Germinal center (tissue), 1 donor: ENCODE data around the gene SHISAL1.

Source experiments
- DNase-seq: peaks from one replicate; pipeline ENCODE4 v3.0.0; 2012; ENCODE audit warnings: mixed read lengths, low spot score

Gene SHISAL1

DNA sequence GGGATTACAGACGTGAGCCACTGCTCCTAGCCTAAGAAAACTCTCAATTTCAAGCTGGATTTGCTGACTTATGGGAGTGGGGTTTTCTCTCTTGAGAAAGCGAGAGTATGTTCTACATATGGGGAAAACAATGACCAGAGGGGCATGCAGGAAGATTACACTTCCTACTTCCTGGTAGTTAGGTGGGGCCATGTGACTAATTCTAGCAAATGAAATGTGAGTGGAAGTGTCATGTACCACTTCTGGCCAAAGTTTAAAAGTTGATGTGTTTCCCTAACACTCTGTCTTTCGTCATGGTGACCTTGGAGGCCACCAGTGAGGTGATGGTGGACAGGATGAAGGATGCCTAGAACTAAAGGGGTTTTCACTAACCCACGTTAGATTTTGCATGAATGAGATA, 81.5 kb downstream of the SHISAL1 start:
- no peak for DNase-seq

GRCh38 chr22:44229809-44230208, 82.9 kb downstream of the SHISAL1 start:
- DNase-seq: no peak

DNA sequence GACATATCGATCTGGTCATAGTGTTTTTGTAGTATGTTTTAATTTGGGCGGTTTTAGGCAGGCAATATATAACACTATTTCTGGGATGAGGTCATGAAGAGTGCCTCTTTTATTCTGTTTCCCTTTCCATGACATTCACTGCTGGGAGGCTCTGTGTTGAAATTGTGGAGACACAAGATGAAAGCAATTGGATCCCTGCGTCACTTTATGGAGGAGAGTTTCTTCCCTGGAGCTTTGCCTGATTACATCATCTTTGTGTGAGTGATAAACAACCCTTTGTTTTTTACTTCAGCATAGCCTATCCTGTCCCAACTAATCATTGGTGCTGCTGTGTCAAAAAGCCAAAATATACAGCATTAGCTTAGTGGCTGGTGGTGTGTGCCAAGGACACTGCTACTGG, 83.4 kb downstream of the SHISAL1 start:
- DNase-seq: no peak

GRCh38 chr22:44225812-44226211, 86.9 kb downstream of the SHISAL1 start:
- DNase-seq: no peak

DNA sequence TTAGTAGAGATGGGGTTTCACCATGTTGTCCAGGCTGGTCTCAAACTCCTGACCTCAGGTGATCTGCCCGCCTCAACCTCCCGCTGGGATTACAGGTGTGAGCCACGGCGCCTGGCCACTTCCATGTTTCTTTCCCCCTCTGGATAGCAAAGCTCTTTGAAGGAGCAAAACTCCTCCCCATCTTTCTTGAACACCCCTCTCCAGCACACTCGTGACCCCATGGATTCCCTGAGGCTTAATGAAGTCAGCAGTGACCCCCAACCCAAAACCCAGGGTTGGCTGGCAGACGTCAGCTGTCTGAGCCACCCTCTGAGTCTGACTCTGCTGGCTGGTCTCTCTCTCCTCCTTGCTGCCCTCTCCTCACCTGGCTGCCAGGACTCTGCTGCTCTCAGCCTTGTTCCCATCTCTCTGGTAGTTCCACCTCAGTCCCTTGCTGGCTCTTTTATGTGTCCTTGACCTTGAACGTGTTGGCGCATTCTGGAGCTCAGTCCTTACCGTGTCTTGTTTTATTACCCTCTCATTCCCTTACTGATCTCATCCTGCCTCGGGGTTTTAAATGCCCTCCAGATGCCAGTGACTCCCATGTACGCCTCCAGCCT, 87.6 kb downstream of the SHISAL1 start:
- DNase-seq: no peak

GRCh38 chr22:44224166-44224565, 88.6 kb downstream of the SHISAL1 start:
- no peak for DNase-seq

DNA sequence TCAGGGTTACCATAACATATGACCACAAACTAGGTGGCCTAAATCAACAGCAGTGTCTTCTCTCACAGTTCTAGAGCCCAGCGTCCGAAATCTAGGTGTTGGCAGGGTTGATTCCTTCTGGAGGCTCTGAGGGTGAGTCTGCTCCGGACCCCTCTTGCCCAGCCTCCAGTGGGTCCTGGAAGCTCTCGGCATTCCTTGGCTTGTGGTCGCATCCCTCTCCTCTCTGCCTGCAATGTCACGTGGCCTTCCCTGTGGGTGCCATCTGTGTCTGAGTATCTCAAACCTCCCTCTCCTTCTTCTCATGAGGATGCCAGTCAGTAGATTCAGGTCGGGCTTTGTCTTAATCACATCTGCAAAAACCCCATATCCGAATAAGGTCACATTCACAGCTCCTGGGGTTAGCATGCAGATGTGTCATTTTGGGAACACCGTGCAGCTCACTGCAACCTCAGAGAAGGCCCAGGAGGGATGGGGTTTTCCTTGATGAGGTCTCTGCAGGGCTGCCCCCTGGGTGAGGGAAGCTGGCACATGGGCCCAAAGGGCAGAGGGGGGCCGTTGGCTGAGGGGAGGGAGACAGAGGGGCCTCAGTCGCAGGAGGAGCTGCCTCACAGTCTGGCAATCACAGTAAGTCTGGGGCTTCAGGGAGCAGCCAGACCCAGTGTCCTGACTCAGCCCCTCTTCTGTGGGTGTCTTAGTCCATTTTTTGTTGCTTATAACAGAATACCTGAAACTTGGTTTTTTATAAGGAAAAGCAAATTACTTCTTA, 90.9 kb downstream of the SHISAL1 start:
- DNase-seq: no peak

- DNase-seq: no peak
These were observed 91.7 kb downstream of the SHISAL1 start for GRCh38 chr22:44220727-44221680.

DNA sequence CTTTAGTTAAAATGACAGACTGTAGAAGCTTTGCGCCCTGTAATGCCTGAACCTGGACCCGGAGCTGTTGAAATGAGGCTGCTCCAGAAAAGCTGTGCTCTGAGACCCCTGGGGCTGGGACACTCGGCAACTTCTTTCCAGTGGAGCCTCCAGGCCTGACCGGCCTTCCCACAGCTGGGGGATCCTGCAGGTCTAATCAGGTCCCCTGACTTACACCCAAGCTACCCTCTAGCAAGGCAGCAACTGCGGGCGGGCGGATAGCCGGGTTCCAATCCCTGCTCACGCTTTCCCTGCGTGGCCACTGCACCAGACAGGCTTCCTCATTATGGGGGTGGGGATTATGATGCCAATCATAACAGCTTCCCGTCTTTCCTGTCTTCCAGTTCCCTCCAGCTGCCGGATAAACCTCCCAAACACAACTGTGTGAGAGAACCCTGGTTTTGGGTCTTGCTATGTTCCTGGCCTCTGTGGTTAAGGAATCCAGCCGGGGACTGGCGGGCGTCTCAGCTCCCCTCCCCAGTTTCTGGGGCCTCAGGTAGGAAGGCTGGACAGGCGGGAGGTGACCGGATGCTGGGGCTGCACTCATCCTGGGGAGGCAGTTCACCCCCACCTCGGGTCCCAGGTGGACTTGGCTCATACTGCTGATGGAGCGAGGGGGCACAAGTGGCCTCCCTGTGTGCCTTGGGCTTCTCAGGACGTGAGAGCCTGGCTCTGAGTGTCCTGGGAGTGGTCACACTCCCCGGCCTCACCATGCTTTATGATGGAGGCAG, 93.5 kb downstream of the SHISAL1 start:
- no peak for DNase-seq

DNA sequence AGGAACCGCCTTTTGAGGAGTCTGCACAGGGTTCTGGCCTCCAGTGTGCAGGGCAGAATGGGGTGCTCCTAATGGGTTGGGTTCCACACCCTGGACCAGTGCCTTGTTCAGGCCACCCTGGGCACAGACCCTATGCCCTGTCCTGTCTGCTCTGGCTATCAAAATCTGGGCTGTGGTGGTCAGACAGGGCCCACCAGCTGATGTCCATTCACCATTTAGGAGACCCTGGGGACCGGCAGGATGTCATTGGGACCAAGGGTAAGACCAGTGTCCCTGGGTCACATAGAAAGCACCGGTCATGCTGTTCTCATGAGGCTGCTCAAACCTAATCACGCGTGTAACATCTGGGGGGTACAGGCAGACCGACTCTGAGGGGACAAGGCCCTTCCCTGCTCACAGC, 94.7 kb downstream of the SHISAL1 start:
- DNase-seq: no peak

GRCh38 chr22:44217346-44217745, 95.4 kb downstream of the SHISAL1 start:
- no peak for DNase-seq

GRCh38 chr22:44215287-44215686, 97.5 kb downstream of the SHISAL1 start:
- DNase-seq: no peak

DNA sequence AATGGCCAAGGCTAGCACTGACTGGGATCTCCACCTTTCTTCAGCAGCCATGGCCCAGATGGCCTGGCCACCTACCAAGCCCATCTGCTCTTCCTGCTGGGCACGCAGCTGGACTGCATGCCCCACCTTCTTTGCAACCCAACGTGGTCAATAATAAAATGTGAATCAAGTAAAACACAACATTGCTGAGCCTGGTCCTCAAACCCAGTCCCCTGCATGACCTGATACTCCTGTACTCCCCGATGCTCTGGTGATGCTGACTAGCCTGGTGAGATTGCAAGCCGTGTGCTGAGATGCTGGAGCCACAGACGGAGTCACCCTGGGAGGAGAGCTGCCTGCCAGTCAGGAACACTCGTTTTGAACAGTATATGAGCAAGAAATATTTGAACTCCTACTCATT, 98.0 kb downstream of the SHISAL1 start:
- DNase-seq: no peak

- DNase-seq: no peak
These were observed 98.6 kb downstream of the SHISAL1 start for GRCh38 chr22:44214187-44214586.

- DNase-seq: no peak
These were observed 99.2 kb downstream of the SHISAL1 start for GRCh38 chr22:44213489-44214043.

DNA sequence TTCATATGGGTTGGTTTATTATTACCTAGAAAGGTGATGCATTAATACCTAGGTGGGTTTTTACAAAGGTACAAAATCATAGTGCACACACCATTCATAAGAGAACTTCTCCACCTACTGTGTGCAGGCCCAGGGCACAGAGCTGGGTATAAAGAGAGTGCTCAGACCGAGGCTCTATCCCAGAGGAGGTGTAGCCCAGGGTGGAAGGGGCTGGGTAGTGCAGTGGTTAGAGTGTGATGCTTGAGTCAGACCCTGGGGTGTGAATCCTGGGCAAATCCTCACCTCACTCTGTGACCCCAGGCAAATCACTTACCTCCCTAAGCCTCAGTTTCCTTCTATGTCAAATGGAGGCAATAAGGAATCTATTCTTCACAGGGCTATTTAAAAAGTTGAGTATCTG, 99.8 kb downstream of the SHISAL1 start:
- DNase-seq: no peak

DNA sequence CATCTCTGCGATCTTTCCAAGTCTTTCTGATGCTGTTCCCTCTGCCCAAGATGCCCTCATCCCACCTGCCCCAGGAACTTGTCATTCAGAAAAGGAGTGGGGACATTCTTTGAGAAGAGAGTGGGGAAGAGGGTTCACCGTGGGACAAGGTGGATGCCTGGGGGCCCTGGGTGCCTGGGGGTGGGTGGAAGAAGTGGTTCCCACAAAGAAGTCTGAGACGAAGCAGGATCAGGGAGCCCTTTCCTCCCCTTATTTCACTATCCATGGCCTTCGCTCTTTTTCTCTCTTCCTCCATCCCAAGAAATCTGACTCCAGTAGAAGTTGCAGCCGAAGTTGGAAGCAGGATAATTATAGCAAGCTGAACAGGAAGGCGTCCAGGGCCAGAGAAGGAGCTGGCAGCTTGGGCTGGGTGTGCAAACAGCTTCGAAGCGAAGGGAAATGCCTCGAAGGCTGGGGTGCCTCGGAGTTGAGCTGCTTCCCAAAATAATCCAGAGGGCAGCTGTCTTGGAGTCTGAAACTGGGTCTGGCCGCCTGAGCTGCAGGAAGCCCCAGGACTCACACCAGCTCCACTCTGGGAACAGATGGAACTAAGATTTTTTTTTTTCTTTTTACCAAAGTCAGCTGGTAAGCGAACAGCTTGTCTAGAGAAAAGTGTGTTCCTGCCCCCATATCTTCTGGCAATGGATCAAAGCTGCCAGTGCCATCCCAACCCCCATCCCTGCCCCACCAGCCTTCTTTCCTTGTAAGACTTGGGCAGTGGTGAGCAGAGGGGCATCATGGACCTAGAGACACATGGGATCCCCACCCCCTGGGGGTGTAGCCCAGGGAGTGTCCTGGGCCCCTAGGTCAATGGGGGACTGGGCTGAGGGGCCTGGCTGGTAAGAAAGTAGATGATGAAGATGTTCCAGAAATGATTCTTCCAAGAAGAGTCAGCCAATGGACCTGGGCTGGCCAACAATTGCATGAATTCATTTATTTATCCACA, 100.5 kb downstream of the SHISAL1 start:
- DNase-seq: no peak

- no peak for DNase-seq
These were observed 101.3 kb downstream of the SHISAL1 start for GRCh38 chr22:44211256-44211945.

- no peak for DNase-seq
These were observed 102.0 kb downstream of the SHISAL1 start for GRCh38 chr22:44210722-44211121.

DNA sequence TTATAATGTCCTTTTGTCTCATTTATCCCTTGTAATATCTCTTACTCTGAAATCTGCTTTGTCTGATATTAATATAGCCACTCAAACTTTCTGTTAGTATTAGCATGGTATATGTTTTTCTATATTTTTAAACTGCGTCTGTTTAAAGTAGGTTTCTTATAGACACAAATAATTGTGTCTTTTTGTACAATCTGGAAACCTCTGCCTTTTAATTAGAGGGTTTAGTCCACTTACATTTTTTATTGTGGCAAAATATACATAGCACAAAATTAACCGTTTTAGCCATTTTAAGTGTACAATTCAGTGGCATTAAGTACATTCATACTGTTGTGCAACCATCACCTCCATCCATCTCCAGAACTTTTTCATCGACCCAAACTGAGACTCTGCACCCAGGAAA, 103.4 kb downstream of the SHISAL1 start:
- DNase-seq: no peak
